Muscle of back (tissue), 11 donors: Measurements from ENCODE around the gene FDXR. TPM values are rescaled to one million over a fixed set of nuclear protein-coding genes. Genes with fewer than 3 reads are reported as not detected.
"Not testable (repeated sequence)": the region's sequence is repeated elsewhere in the genome, so short reads cannot be mapped to it uniquely, and the experiment has no call there.

ENCODE experiments used
- DNase-seq, 3 donors: peaks; one replicate each; pipeline versions ENCODE4 v3.0.0 to v3.0.0-alpha.2; 2013
- polyA plus RNA-seq, 10 donors: library from polyadenylated mRNA; unstranded; fragments of 120-200 nt; gene quantifications; one replicate each; pipeline ENCODE4 v1.2.1, GENCODE V29; 2013; ENCODE audit not compliant: insufficient read length in 10 of 10

FDXR gene
- polyA plus RNA-seq, 10 donors: 1.3 to 5.7 (median 2.5) TPM

DNA sequence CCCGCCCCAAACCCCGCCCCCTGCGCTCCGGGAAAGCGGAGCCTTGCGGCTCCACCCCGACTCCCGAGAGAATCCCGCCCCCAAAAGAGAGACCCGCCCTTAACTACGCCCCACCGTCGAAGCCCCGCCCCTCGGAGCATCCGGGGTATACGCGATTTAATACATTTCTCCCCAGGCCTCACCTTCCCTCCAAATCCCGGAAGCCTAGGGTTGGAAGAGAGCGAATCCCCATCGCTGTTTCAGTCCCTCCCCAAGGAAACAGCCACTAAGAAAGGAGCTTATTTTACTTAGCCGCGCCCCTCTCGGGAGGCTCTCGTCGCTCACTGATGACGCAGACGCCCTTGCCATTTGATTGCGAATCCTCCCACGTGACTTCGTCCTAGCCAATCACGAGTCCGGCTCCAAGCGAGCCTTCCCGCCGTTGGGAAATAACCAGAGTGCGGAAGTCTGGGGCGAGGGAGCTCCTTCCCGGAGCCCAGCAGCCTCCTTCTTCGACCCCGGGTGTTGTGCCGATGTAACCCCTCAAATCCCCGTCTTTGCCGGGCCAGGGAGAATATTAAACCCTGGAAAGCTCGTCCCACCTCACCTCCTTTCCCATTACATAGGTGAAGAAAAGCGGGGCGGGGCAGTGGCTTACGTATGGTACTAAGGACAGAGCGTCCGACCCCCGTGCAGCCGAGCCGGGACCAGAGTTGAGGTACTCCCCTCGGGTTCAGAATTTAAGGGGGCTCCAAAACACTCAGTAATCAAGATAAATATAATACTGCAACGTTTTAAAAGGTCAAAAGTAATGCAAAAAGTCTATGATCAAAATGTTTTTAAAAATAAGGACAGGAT is 461 bp upstream of the FDXR start:
- DNase-seq: peak; percentile 100

DNA sequence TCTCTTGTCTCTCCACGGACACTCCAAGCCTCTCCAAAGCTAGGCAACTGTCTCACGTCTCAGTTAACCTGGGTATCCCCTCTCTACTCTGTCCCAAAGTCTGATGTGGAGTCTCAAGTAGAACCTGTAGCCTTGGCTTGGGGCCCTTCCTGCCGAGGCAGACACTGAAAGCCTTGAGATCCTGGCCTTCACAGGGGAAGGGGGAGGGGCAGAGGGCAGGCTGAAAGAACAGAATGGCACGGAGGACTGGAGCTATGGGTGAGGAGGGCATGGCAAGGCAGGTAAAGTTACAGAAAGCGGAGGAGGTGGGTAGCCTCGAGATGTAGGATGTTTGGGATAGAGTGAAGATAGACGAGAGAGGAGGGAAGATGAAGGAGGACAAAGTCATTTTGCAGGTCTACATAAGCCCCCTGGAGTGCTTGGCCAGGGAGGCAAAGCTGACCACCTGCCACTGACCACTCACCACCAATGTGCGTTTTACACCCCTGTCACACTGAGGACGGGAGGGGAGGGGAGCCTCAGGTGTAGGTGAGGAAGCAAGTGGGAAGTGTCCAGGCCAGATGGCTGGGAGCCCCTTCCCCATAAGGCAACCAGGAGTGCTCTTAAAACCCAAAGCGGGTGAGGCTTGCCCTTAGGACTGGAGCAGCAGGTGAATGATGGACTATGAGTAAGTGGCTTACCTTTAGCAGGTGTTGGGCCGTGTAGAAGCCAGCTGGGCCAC is 1.3 kb downstream of the FDXR start:
- DNase-seq: no peak

DNA sequence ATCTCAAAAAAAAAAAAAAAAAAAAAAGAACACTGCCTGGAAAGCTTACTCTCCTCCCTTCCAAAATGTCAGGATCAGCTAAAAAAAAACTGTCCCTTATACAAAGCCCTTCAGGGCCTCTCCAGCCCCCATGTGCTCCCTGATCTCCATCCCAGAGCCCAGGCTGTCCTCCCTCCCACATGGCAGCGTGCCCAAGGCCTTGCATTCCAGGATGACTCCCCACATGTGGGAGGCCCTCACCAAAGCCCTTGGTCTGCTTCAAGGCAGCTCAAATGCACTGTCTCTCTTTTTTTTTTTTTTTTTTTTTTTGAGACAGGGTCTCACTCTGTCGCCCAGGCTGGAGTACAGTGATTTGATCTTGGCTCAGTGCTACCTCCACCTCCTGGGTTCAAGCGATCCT is 2.3 kb downstream of the FDXR start:
- DNase-seq: peak in 1 of 3 donors; percentile 32

- DNase-seq: not testable (repeated sequence)
Measured at GRCh38 chr17:74870028-74870427, 2.8 kb downstream of the FDXR start.

DNA sequence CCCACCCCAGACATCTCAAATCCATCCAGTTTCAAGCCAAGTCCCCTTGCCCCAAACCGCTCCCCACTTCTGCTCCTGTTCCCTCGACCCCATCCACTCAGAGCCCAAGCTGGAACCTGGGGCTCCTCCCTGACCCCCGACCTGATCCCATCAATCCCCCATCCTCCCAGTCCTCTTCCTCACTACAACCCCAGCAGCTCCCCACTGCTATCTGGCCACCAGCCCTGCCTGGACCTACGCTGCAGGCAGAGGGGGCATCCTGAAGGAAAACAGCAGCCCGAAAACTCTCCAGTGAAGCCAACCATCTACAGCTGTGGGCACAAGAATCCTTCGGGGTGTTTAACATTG is 3.9 kb downstream of the FDXR start:
- DNase-seq: no peak

GRCh38 chr17:74868251-74868907 is 4.4 kb downstream of the FDXR start:
- DNase-seq: no peak

GRCh38 chr17:74866198-74866835 is 6.5 kb downstream of the FDXR start:
- no peak for DNase-seq

GRCh38 chr17:74865504-74866197 is 7.1 kb downstream of the FDXR start:
- no peak for DNase-seq

DNA sequence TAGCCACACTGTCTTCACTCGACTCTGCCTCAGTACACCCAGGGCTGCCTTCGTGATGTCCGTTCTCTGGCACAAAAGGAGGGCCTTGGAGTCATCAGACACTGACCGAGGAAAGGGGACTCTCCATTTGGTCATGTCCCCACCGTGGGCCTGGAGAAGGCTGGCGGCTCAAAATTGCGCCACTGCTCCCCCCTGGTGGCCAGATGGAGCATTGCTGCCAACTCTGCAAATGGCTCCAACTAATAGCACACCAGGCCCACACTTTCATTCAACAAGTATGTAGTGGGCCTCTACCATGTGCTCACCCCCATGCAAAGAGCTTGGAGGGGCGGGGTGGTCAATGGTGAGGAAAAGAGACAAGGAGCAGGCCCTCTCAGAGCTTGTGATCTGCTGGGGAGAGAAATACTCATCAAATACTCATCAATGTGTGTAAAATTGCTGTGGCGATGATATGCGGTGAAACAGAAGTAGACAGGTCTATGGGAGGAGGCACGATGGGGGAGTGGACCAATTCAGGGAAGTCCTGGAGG is 7.9 kb downstream of the FDXR start:
- peak; percentile 48 to 86 (median 82) for DNase-seq

- no peak for DNase-seq
Measured at GRCh38 chr17:74864297-74864865, 8.4 kb downstream of the FDXR start.

DNA sequence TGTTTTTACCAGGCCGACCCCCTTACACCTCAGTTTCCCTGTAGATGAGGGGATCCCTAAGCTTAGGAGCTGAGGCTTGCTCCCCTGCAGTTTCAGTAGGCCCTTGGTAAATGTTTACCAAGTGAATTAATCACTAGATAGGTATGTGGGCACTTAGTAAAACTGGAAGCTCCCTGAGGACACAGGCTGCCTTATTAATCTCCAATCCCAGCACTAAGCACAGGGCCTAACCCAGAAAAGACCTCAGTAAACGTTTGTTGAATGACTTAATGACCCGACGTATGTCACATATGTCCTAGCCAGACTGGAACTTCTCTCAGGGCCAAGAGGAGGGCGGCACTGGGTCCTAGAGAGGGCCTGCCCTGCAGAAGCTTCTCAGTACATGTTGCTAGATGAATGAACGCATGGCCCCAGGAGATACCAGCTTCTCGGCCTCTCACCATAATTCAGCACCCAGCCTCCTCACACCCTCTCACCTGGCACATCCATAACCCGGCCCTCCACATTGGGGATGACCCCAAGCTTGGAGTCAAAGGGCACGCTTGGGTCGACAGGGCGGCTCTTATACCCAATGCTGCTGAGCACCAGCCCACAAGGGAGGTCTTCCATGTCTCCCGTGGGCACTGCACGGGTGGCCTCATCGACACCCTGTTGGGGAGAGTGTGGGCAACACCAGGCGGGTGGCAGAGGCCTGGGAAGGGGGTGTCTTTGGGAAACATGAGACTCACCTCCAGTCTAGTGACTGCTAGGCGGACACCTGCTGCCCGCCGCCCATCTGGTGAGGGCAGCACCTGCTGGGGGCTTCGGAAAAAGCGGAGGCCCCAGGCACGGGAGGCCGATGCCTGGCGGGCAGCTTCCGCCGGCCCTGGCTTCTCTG is 9.1 kb downstream of the FDXR start:
- DNase-seq: no peak

GRCh38 chr17:74862919-74863318 is 9.9 kb downstream of the FDXR start:
- DNase-seq: no peak

GRCh38 chr17:74862108-74862901 is 10.5 kb downstream of the FDXR start:
- peak in 2 of 3 donors; percentile 66 to 75 for DNase-seq

GRCh38 chr17:74861662-74862107 is 11.1 kb downstream of the FDXR start:
- DNase-seq: no peak

- DNase-seq: peak in 1 of 3 donors; percentile 46
Measured at GRCh38 chr17:74860872-74861661, 11.7 kb downstream of the FDXR start.

- peak in 1 of 3 donors; percentile 45 for DNase-seq
Measured at GRCh38 chr17:74860229-74860871, 12.4 kb downstream of the FDXR start.

- DNase-seq: no peak
Measured at GRCh38 chr17:74859459-74860228, 13.2 kb downstream of the FDXR start, which contains the start of gene GRIN2C. GRIN2C (minus strand) TSS chr17:74859885; CDS start chr17:74855092, 4,793 bp downstream.
